ENCODE measurements around the gene GADL1.

The GADL1 gene

DNA sequence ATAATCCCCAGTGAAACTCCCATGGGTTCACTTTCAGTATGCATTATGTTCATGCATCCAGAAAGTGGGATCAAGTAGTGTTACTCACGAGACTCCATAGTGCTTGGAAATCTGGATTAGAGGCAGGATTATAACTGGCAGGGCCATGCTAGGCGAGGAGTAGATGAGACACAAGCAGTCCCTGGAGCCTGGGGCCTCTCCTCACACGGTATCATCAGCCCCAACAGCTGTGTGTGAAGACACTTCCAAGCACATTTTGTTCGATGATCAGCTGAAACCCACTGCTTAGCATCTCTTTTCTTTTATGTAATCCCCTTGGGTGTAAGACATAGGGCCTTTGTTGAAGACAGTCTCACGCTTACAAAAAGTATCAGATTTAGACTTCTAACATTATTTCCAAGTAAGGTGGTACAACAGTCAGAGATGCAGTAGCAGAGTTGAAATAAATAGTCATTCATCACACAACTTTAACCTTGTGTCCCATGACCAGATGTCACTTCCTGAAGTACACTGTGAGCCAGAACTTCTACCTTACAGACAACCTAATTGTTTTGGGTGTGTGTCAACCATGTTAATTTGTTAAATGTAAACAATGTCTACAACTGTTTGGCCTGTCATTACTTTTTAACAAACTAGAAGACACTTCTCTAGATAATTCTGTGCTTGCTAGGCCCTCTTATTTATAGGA lies 116.9 kb downstream of the GADL1 start:
- TF ChIP-seq ISL1 (CRISPR knock-in tag; IDR thresholded peaks at IDR 0.05) (no peak), ZNF70 (CRISPR knock-in tag; IDR thresholded peaks at IDR 0.05) (no peak), TCF4 (CRISPR knock-in tag; IDR thresholded peaks at IDR 0.05; ENCODE audit: borderline replicate concordance) (no peak), RARB (CRISPR knock-in tag; IDR thresholded peaks at IDR 0.05) (no peak), ZC3H10 (CRISPR knock-in tag; IDR thresholded peaks at IDR 0.05) (no peak), ESRRG (CRISPR knock-in tag; IDR thresholded peaks at IDR 0.05) (no peak), PPARA (CRISPR knock-in tag; IDR thresholded peaks at IDR 0.05; ENCODE audit: borderline replicate concordance) (no peak), ARNTL (CRISPR knock-in tag; IDR thresholded peaks at IDR 0.05; ENCODE audit: borderline replicate concordance, low read depth) (no peak), BACH2 (CRISPR knock-in tag; IDR thresholded peaks at IDR 0.05; ENCODE audit: borderline replicate concordance) (no peak), CSDC2 (CRISPR knock-in tag; IDR thresholded peaks at IDR 0.05) (no peak), ZNF565 (CRISPR knock-in tag; conservative IDR thresholded peaks at IDR 0.05; ENCODE audit: low read depth) (no peak), GLIS3 (CRISPR knock-in tag; IDR thresholded peaks at IDR 0.05) (no peak), SNAI2 (CRISPR knock-in tag; IDR thresholded peaks at IDR 0.05) (no peak), TOX (CRISPR knock-in tag; IDR thresholded peaks at IDR 0.05; ENCODE audit: borderline replicate concordance) (no peak), OSR1 (CRISPR knock-in tag; IDR thresholded peaks at IDR 0.05) (no peak)
- TF ChIP-seq, protein P1, sequence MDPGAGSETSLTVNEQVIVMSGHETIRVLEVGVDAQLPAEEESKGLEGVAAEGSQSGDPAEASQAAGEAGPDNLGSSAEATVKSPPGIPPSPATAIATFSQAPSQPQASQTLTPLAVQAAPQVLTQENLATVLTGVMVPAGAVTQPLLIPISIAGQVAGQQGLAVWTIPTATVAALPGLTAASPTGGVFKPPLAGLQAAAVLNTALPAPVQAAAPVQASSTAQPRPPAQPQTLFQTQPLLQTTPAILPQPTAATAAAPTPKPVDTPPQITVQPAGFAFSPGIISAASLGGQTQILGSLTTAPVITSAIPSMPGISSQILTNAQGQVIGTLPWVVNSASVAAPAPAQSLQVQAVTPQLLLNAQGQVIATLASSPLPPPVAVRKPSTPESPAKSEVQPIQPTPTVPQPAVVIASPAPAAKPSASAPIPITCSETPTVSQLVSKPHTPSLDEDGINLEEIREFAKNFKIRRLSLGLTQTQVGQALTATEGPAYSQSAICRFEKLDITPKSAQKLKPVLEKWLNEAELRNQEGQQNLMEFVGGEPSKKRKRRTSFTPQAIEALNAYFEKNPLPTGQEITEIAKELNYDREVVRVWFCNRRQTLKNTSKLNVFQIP (CRISPR knock-in tag; IDR thresholded peaks at IDR 0.05; ENCODE audit: borderline replicate concordance, low read depth): no peak
- TF ChIP-seq, protein P2, sequence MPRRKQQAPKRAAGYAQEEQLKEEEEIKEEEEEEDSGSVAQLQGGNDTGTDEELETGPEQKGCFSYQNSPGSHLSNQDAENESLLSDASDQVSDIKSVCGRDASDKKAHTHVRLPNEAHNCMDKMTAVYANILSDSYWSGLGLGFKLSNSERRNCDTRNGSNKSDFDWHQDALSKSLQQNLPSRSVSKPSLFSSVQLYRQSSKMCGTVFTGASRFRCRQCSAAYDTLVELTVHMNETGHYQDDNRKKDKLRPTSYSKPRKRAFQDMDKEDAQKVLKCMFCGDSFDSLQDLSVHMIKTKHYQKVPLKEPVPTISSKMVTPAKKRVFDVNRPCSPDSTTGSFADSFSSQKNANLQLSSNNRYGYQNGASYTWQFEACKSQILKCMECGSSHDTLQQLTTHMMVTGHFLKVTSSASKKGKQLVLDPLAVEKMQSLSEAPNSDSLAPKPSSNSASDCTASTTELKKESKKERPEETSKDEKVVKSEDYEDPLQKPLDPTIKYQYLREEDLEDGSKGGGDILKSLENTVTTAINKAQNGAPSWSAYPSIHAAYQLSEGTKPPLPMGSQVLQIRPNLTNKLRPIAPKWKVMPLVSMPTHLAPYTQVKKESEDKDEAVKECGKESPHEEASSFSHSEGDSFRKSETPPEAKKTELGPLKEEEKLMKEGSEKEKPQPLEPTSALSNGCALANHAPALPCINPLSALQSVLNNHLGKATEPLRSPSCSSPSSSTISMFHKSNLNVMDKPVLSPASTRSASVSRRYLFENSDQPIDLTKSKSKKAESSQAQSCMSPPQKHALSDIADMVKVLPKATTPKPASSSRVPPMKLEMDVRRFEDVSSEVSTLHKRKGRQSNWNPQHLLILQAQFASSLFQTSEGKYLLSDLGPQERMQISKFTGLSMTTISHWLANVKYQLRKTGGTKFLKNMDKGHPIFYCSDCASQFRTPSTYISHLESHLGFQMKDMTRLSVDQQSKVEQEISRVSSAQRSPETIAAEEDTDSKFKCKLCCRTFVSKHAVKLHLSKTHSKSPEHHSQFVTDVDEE (CRISPR knock-in tag; IDR thresholded peaks at IDR 0.05): no peak
- TF ChIP-seq, protein P3, sequence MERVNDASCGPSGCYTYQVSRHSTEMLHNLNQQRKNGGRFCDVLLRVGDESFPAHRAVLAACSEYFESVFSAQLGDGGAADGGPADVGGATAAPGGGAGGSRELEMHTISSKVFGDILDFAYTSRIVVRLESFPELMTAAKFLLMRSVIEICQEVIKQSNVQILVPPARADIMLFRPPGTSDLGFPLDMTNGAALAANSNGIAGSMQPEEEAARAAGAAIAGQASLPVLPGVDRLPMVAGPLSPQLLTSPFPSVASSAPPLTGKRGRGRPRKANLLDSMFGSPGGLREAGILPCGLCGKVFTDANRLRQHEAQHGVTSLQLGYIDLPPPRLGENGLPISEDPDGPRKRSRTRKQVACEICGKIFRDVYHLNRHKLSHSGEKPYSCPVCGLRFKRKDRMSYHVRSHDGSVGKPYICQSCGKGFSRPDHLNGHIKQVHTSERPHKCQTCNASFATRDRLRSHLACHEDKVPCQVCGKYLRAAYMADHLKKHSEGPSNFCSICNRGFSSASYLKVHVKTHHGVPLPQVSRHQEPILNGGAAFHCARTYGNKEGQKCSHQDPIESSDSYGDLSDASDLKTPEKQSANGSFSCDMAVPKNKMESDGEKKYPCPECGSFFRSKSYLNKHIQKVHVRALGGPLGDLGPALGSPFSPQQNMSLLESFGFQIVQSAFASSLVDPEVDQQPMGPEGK (CRISPR knock-in tag; IDR thresholded peaks at IDR 0.05; ENCODE audit: borderline replicate concordance): no peak
- TF ChIP-seq, protein P4, sequence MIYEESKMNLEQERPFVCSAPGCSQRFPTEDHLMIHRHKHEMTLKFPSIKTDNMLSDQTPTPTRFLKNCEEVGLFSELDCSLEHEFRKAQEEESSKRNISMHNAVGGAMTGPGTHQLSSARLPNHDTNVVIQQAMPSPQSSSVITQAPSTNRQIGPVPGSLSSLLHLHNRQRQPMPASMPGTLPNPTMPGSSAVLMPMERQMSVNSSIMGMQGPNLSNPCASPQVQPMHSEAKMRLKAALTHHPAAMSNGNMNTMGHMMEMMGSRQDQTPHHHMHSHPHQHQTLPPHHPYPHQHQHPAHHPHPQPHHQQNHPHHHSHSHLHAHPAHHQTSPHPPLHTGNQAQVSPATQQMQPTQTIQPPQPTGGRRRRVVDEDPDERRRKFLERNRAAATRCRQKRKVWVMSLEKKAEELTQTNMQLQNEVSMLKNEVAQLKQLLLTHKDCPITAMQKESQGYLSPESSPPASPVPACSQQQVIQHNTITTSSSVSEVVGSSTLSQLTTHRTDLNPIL (CRISPR knock-in tag; IDR thresholded peaks at IDR 0.05; ENCODE audit: low read depth): no peak
- ATAC-seq: no peak

DNA sequence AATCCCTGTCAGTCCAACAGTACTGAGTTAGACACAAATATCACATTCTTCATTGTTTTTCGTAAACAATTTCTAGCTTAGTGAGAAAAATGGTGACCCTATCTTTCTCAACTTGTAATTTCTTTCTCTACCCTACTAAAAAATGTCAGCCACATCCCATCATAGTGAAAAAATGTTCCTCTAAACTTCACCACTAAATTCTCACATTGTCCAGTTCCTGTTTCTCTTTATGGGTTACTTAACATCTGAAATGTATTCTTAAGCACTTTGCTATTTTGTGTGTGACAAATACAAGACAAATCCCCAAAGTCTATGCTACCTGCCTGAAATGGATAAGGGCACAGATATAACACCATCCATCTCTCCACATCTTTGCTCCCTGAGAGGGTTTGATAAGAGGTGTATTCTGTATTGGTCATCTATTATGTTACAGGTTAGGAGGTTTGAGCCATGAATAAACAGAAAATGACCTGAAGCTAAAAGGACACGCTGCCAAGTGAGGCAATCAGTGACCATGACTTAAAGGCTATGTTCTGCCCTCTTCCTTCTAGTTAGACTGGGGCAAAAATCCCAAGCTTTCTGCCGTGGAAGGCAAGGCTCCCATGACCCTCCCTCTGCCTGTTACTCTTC lies 118.2 kb downstream of the GADL1 start:
- no peak for ATAC-seq
- TF ChIP-seq ZNF565 (CRISPR knock-in tag; conservative IDR thresholded peaks at IDR 0.05; ENCODE audit: low read depth): no peak
- no peak for TF ChIP-seq CSDC2 (CRISPR knock-in tag; IDR thresholded peaks at IDR 0.05)
- TF ChIP-seq, protein P5, sequence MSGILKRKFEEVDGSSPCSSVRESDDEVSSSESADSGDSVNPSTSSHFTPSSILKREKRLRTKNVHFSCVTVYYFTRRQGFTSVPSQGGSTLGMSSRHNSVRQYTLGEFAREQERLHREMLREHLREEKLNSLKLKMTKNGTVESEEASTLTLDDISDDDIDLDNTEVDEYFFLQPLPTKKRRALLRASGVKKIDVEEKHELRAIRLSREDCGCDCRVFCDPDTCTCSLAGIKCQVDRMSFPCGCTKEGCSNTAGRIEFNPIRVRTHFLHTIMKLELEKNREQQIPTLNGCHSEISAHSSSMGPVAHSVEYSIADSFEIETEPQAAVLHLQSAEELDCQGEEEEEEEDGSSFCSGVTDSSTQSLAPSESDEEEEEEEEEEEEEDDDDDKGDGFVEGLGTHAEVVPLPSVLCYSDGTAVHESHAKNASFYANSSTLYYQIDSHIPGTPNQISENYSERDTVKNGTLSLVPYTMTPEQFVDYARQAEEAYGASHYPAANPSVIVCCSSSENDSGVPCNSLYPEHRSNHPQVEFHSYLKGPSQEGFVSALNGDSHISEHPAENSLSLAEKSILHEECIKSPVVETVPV (CRISPR knock-in tag; IDR thresholded peaks at IDR 0.05): no peak
- no peak for TF ChIP-seq BACH2 (CRISPR knock-in tag; IDR thresholded peaks at IDR 0.05; ENCODE audit: borderline replicate concordance)
- TF ChIP-seq ZC3H10 (CRISPR knock-in tag; IDR thresholded peaks at IDR 0.05): no peak

DNA sequence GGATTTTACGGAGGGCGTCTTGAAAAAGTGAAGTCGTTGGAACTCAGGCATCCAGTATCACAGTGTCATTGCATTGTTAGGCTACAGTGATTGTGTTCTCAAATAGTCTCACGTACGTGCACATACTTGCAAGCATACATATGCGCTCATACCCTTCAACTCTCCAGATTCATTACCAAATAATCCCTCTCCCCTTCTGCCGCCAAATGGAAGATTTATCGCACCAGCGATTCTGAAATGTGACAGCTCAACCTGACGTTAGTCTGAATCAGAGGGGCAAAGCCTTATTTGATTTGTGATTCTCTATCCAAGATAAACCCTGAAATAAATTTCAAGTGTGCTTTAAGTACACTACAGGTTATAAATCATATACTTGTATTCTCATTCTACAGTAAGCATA lies 119.4 kb downstream of the GADL1 start:
- no peak for ATAC-seq
- TF ChIP-seq CSDC2 (CRISPR knock-in tag; IDR thresholded peaks at IDR 0.05) (no peak), RARB (CRISPR knock-in tag; IDR thresholded peaks at IDR 0.05) (no peak), ARNTL (CRISPR knock-in tag; IDR thresholded peaks at IDR 0.05; ENCODE audit: borderline replicate concordance, low read depth) (no peak), GLIS3 (CRISPR knock-in tag; IDR thresholded peaks at IDR 0.05) (no peak), ISL1 (CRISPR knock-in tag; IDR thresholded peaks at IDR 0.05) (no peak), ESRRG (CRISPR knock-in tag; IDR thresholded peaks at IDR 0.05) (no peak), ZC3H10 (CRISPR knock-in tag; IDR thresholded peaks at IDR 0.05) (no peak), ZNF8 (CRISPR knock-in tag; IDR thresholded peaks at IDR 0.05) (no peak)
- TF ChIP-seq, protein P4 (CRISPR knock-in tag; IDR thresholded peaks at IDR 0.05; ENCODE audit: low read depth): no peak
- TF ChIP-seq, protein P3 (CRISPR knock-in tag; IDR thresholded peaks at IDR 0.05; ENCODE audit: borderline replicate concordance): no peak
- TF ChIP-seq, protein P1 (CRISPR knock-in tag; IDR thresholded peaks at IDR 0.05; ENCODE audit: borderline replicate concordance, low read depth): no peak

Measured in SK-N-SH treated with all-trans-retinoic acid at 6 μM for 48 hours (cell line).